IMR-90 (cell line): Measurements from ENCODE around the gene TRIM17. TPM values are rescaled to one million over a fixed set of nuclear protein-coding genes. Genes with fewer than 3 reads are reported as not detected.

Experiments
- ATAC-seq: fragments of 200-7000 bp; cut with Tn5 transposase; 2 replicates; pipeline ENCODE4 v1.9.1; 2020; ENCODE audit warnings: low read depth, mild to moderate bottlenecking, moderate library complexity
- BruUV-seq: library from RNA; stranded (reverse); fragments of 400-500 nt; replicated peaks from 2 replicates; lab custom pipeline; 2021; lab: Mats Ljungman, UMichigan
- CTCF ChIA-PET: fragments of 300-600 bp; formaldehyde crosslinking; extraction: SDS; loops from one replicate; lab custom pipeline; 2021; ENCODE audit warnings: antibody characterized with exemption; lab: Yijun Ruan, JAX
- POLR2A ChIA-PET: fragments of 300-600 bp; sonication (Branson Sonifier 250); formaldehyde crosslinking; loops from one replicate; lab custom pipeline; 2022; ENCODE audit warnings: antibody characterized with exemption; ENCODE audit not compliant: unreplicated experiment; lab: Charles Lee
- DNase-seq: peaks from one replicate; pipeline ENCODE4 v3.0.0; 2013
- H2AFZ ChIP-seq: replicated peaks from 2 replicates; pipeline ENCODE3; 2013; ENCODE audit warnings: low read length, mild to moderate bottlenecking; ENCODE audit not compliant: poor library complexity
- H2AK5ac ChIP-seq: 2 replicates; pipeline ENCODE4 v1.6.1; 2013; ENCODE audit warnings: low read depth, low read length, inconsistent platforms
- H2AK9ac ChIP-seq: replicated peaks from 2 replicates; pipeline ENCODE3; 2013; ENCODE audit warnings: mild to moderate bottlenecking, low read depth, low read length, moderate library complexity; ENCODE audit not compliant: poor library complexity
- H2BK120ac ChIP-seq: 2 replicates; pipeline ENCODE4 v1.6.1; 2013; ENCODE audit warnings: low read depth, low read length, inconsistent platforms
- H2BK15ac ChIP-seq: 3 replicates; pipeline ENCODE4 v1.6.1; 2013; ENCODE audit warnings: low read depth, low read length, inconsistent platforms
- H2BK20ac ChIP-seq: 2 replicates; pipeline ENCODE4 v1.6.1; 2013; ENCODE audit warnings: low read depth, mild to moderate bottlenecking, inconsistent platforms, low read length, moderate library complexity
- H2BK5ac ChIP-seq: 2 replicates; pipeline ENCODE4 v1.6.1; 2013; ENCODE audit warnings: mild to moderate bottlenecking, low read depth, low read length, inconsistent platforms; ENCODE audit not compliant: poor library complexity, severe bottlenecking
- H3K14ac ChIP-seq: replicated peaks from 2 replicates; pipeline ENCODE4 v1.6.1; 2013; ENCODE audit warnings: low read depth, low read length, inconsistent platforms
- H3K18ac ChIP-seq: 2 replicates; pipeline ENCODE4 v1.6.1; 2013; ENCODE audit warnings: low read depth, low read length, control low read depth
- H3K23ac ChIP-seq: 2 replicates; pipeline ENCODE4 v1.6.1; 2013; ENCODE audit warnings: low read depth, low read length, inconsistent platforms
- H3K27ac ChIP-seq: 2 replicates; pipeline ENCODE4 v1.5.1; 2013; ENCODE audit warnings: mild to moderate bottlenecking, control low read depth, low read length; ENCODE audit not compliant: insufficient read depth
- H3K27me3 ChIP-seq: 2 replicates; pipeline ENCODE4 v1.6.1; 2013; ENCODE audit warnings: low read length; ENCODE audit not compliant: control insufficient read depth, insufficient read depth
- H3K36me3 ChIP-seq: 2 replicates; pipeline ENCODE4 v1.6.1; 2013; ENCODE audit warnings: low read length, mixed read lengths; ENCODE audit not compliant: control insufficient read depth, insufficient read depth
- H3K4ac ChIP-seq: 2 replicates; pipeline ENCODE4 v1.6.1; 2013; ENCODE audit warnings: low read depth, low read length, inconsistent platforms
- H3K4me1 ChIP-seq: 2 replicates; pipeline ENCODE4 v1.6.1; 2013; ENCODE audit warnings: low read length, mixed read lengths; ENCODE audit not compliant: control insufficient read depth, insufficient read depth
- H3K4me2 ChIP-seq: 2 replicates; pipeline ENCODE4 v1.6.1; 2013; ENCODE audit warnings: low read depth, mild to moderate bottlenecking, control low read depth, low read length, moderate library complexity
- H3K4me3 ChIP-seq: 2 replicates; pipeline ENCODE4 v1.5.1; 2013; ENCODE audit warnings: low read depth, mild to moderate bottlenecking, control low read depth, low read length, moderate library complexity; ENCODE audit not compliant: insufficient read depth
- H3K56ac ChIP-seq: 2 replicates; pipeline ENCODE4 v1.6.1; 2013; ENCODE audit warnings: low read length, inconsistent platforms; ENCODE audit not compliant: insufficient read depth; ENCODE audit errors: extremely low read depth
- H3K79me1 ChIP-seq, 2 experiments: 2 replicates each; pipeline ENCODE4 v1.6.1; 2013; ENCODE audit warnings: low read length in 2 of 2, inconsistent platforms in 1 of 2, low read depth in 1 of 2
- H3K9ac ChIP-seq: 2 replicates; pipeline ENCODE4 v1.6.1; 2013; ENCODE audit warnings: low read depth, low read length, control low read depth
- H3K9me1 ChIP-seq: 2 replicates; pipeline ENCODE4 v1.6.1; 2013; ENCODE audit warnings: low read length, inconsistent platforms; ENCODE audit not compliant: insufficient read depth
- H3K9me3 ChIP-seq: 2 replicates; pipeline ENCODE4 v1.6.1; 2013; ENCODE audit warnings: low read length; ENCODE audit not compliant: control insufficient read depth, insufficient read depth
- H4K20me1 ChIP-seq: 2 replicates; pipeline ENCODE4 v1.6.1; 2013; ENCODE audit warnings: low read length, inconsistent platforms; ENCODE audit not compliant: insufficient read depth
- H4K5ac ChIP-seq: 2 replicates; pipeline ENCODE4 v1.6.1; 2013; ENCODE audit warnings: mild to moderate bottlenecking, low read depth, low read length, control low read depth
- H4K8ac ChIP-seq, 2 experiments: 2 replicates each; pipeline ENCODE4 v1.6.1; 2013; ENCODE audit warnings: low read depth in 2 of 2, low read length in 2 of 2, control low read depth in 1 of 2, inconsistent platforms in 1 of 2
- H4K91ac ChIP-seq: 2 replicates; pipeline ENCODE4 v1.6.1; 2013; ENCODE audit warnings: low read depth, low read length, inconsistent platforms; ENCODE audit not compliant: insufficient read depth
- CEBPB ChIP-seq: IDR thresholded peaks from 2 replicates; pipeline ENCODE4 v1.6.1; 2012; ENCODE audit warnings: low read depth, low read length, improper control_type of control experiment
- CTCF ChIP-seq: conservative IDR thresholded peaks from 2 replicates; pipeline ENCODE4 v1.5.1; 2012; ENCODE audit warnings: mild to moderate bottlenecking, low read depth, low read length, improper control_type of control experiment
- ELK1 ChIP-seq: fragments of 150-350 bp; IDR thresholded peaks from 2 replicates; pipeline ENCODE4 v1.6.1; 2016; ENCODE audit warnings: low read depth, mild to moderate bottlenecking, low read length, moderate library complexity, borderline replicate concordance
- FOS ChIP-seq: fragments of 150-350 bp; IDR thresholded peaks from 2 replicates; pipeline ENCODE4 v1.6.1; 2016; ENCODE audit warnings: low read depth, low read length
- MAZ ChIP-seq: IDR thresholded peaks from 2 replicates; pipeline ENCODE4 v1.6.1; 2012; ENCODE audit warnings: low read depth, mild to moderate bottlenecking, low read length, improper control_type of control experiment, moderate library complexity, borderline replicate concordance
- RAD21 ChIP-seq: IDR thresholded peaks from 2 replicates; pipeline ENCODE4 v1.6.1; 2012; ENCODE audit warnings: low read length, improper control_type of control experiment
- RCOR1 ChIP-seq: IDR thresholded peaks from 2 replicates; pipeline ENCODE4 v1.6.1; 2012; ENCODE audit warnings: mild to moderate bottlenecking, low read length, improper control_type of control experiment; ENCODE audit not compliant: insufficient replicate concordance
- RFX5 ChIP-seq: IDR thresholded peaks from 2 replicates; pipeline ENCODE4 v1.8.0; 2012; ENCODE audit warnings: low read depth, mild to moderate bottlenecking, low read length, moderate library complexity
- USF2 ChIP-seq: fragments of 150-350 bp; IDR thresholded peaks from 2 replicates; pipeline ENCODE4 v1.6.1; 2017; ENCODE audit warnings: mild to moderate bottlenecking, antibody characterized with exemption, low read length, low read depth
- WGBS, 2 experiments: methylation state at CpG; one replicate each; pipeline versions ENCODE4 v1.1.5 to v1.1.7; 2013; ENCODE audit warnings: missing lambda C conversion rate in 2 of 2; ENCODE audit not compliant: insufficient read length in 1 of 2; ENCODE audit errors: extremely low coverage in 2 of 2; 5-methylcytosine and 5-hydroxymethylcytosine counted together
- dilution Hi-C: fragments of 300-500 bp; cut with HindIII; formaldehyde crosslinking; loops from one replicate; pipeline ENCODE4 v1.14.3; 2018; ENCODE audit warnings: low sequenced_read_pairs; ENCODE audit not compliant: unreplicated experiment
- in situ Hi-C: fragments of 300-500 bp; cut with MboI; formaldehyde crosslinking; loops from 3 replicates; pipeline ENCODE4 v1.14.3; 2019; ENCODE audit warnings: low sequenced_read_pairs, inconsistent platforms, mixed read lengths
- intact Hi-C: fragments of 100-400 bp; cut with micrococcal nuclease; formaldehyde crosslinking; loops from 2 replicates; pipeline ENCODE4 v1.10.0; 2022
- polyA plus RNA-seq, 3 experiments: library from polyadenylated mRNA; depleted of rRNA; stranded (reverse); fragments of >200 nt; gene quantifications; 2 replicates each; pipeline ENCODE4 v1.2.3, GENCODE V29; 2012; ENCODE audit warnings: low replicate concordance in 1 of 3
- total RNA-seq: library from RNA; depleted of rRNA; stranded (reverse); fragments of >200 nt; gene quantifications from 2 replicates; pipeline ENCODE4 v1.2.3, GENCODE V29; 2012

The TRIM17 gene
- total and polyA plus RNA-seq, 2 of the 4 experiments (the other 2 are of a cell fraction) = 0.39 TPM; not detected in 1

GRCh38 chr1:228414511-228415211 is 2.0 kb downstream of the TRIM17 start:
- Histone ChIP-seq H3K9me3 (no peaks in the 10 kb centered on the region), H2BK120ac (no peak overlapping the region), H4K91ac (no peak overlapping the region), H3K14ac (no peak overlapping the region), H3K9me1 (peaks cover 11% of the 10 kb centered on the region), H2AK9ac (no peak overlapping the region), H3K4me2 (no peak overlapping the region), H3K27me3 (no peaks in the 10 kb centered on the region; the same call in 1 of the 2 replicates), H4K5ac (no peak overlapping the region), H2AFZ (no peak overlapping the region), H3K56ac (no peak overlapping the region), H3K27ac (no peak overlapping the region), H4K20me1 (peaks cover 24% of the 10 kb centered on the region), H2AK5ac (no peak overlapping the region), H2BK5ac (no peak overlapping the region), H3K36me3 (peaks cover 20% of the 10 kb centered on the region), H3K9ac (no peak overlapping the region), H4K8ac (no peak overlapping the region), H2BK20ac (no peak overlapping the region), H3K4me3 (no peak overlapping the region), H3K4ac (no peak overlapping the region), H3K18ac (no peak overlapping the region), H2BK15ac (no peak overlapping the region), H3K4me1 (peaks cover 4% of the 10 kb centered on the region; the same call in 1 of the 2 replicates), H3K23ac (no peak overlapping the region), H3K79me1 (peaks cover 14 to 21% of the 10 kb centered on the region in 2 experiments)
- ChIA-PET CTCF (no interaction called here), POLR2A (no interaction called here)
- BruUV-seq = no TSS peak
- DNase-seq (no peak), ATAC-seq (no peak)
- intact Hi-C loops = no loop called here
- dilution Hi-C loops = no loop called here
- no peak for TF ChIP-seq ELK1
- no peak for TF ChIP-seq RCOR1
- no peak for TF ChIP-seq USF2
- no peak for TF ChIP-seq RFX5
- no peak for TF ChIP-seq FOS
- no peak for TF ChIP-seq RAD21
- TF ChIP-seq CTCF = no peak
- TF ChIP-seq CEBPB = no peak
- no peak for TF ChIP-seq MAZ
- in situ Hi-C loops = no loop called here
- WGBS, 2 experiments = 85% methylated on average over 17 of the region's 25 CpGs; no CpG with 5 or more reads in 1 of the 2 experiments
